HG03159 (cell line): ENCODE measurements around the gene MATN4.

Experiments used
- ATAC-seq: cut with Tn5 transposase; IDR thresholded peaks from one replicate; pipeline ENCODE4 v1.9.1; 2021; ENCODE audit warnings: mild to moderate bottlenecking, moderate library complexity; ENCODE audit not compliant: unreplicated experiment

MATN4 gene

DNA sequence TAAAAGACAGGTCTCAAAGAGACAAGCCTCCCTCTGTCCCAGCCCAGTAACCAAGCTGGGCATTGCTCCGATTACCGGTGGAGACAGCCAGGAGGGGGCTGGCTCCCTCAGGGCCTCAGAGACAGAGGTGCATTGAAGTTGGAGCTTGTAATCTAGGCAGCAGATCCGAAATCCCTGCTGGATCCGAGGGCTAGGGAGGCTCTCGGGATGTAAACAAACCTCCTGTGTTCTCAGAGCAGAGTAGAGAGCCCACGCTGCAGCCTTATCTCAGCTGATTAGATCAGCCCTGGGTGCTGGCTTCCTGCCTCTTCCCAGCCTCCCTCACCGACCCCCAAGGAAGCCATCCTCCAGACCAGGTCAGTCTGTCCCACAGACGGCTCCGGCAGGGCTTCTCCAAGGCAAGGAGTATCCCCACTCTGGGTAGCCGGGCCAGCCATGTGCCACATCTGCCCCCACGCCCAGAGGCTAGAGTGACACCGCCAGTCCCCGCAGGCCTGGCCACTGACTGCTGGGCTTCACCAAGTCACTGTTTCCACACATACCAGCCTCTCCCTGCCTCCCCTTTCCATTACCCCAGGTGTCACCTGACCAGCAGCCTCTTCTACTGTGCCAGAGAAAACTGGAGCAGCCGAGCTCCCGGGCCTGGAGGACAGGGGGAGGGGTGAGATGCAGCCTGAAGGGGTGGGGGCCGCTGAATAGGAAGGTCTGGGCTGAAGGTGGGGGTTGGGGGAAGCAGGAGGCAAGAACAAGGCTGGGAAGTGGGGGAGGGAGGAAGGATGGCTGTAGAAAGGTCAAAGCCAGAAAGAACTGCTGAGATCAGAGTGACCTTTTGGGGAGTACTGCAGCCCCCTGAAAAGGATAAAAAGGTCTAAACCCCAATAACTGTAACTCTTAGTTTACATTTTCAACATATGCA lies 34.1 kb upstream of the MATN4 start:
- ATAC-seq: no peak

DNA sequence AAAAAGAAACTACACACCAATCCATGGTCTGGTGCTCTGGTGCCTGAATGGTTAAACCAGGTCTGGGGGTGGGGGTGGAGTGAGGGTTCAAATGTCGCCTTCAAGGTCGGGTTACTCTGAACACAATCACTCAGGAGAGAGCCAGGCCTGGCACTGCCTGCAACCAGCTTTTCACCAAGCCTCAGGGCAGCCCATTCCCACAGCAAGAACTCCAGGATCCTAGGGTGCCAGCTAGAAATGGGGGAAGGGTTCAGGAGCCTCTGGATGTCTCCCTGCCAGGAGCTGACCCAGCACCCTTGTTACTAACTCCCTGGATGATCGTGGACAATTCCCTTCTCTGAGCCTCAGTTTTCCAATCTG lies 33.5 kb upstream of the MATN4 start:
- no peak for ATAC-seq

DNA sequence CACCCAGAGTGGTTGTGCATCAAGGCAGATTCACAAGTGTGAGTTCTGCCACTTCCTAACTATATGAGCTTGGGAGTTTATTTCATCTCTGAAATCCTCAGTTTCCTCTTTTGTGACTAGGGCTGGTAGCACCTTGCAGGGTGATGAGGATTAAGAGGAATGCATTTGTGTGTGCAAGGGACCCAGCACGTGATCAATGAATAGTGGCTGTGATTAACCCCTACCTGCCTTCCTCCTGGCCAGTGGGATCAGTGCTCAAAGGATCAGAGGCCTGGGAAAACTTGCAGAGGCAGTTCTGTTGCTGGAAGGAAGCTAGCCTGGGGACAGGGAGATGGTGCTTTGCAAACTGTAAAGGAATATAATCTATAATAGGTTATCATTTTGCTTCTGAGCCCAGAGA lies 32.9 kb upstream of the MATN4 start:
- ATAC-seq: no peak

DNA sequence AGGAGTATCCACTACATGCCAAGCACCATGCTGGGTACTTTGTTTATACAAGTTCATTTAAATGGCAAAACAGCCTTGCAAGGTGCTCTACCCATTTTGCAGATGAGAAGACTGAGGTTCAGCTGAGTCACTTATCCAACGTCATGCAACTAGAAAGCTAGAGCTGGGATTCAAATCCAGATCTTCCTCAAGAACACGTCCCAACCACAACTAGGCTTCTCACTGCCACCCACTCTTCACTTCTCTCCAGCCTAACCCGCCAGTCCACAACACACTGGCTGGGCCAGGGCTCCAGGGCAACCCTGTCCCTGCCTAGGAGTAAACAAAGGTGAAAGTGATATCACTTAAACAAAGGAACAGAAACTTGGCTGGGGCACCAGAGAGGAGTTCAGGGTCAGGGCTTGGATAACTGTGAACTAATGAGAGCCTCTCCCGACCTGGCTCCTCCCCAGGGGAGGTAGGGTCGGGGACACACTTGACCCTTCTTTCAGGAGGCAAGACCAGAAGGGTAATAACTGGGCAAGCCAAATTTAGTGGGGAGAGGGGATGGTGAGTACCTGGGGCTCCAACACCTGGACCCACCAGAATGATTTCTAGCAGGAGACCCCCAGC lies 32.2 kb upstream of the MATN4 start:
- ATAC-seq: no peak

DNA sequence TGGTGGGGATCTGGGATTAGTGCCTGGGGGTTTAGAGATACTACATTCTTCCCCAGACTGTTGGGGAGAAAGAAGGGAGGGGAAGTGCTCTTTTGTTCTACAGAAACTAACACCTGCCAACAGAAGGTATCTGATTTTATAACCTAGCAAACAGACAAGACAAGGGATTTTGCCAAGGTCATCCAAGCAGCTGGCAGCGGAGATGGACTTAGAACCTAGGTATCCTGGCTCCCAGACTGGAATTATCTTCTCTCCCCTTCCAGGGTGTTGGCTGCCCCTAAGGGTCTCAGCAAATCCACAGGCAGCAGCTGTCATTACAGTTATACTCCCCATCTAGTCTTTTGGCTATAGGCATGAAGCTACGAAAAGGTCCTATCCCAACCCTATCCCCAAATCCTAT lies 31.7 kb upstream of the MATN4 start:
- ATAC-seq: no peak

DNA sequence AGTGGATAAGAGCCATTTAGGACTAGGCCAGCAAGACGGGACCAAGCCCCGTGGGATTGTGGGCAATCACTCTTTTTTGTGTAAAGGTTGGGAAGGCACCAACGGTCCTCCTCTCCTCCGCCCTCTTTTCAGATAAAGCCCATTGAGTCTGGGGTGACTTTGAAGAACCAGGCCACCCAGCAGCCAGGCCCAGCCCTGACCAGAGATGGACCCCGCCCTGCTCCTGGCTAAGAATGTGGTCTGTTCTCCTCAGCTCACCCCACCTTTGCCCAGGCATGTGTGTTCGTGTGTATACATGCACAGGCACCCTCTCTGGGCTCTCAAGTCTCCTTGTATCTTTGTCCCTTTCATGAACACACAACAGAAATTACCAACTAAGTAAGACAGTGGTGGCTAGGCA lies 31.0 kb upstream of the MATN4 start:
- ATAC-seq: no peak

GRCh38 chr20:45338121-45339030 lies 30.3 kb upstream of the MATN4 start:
- no peak for ATAC-seq

GRCh38 chr20:45337367-45338120 lies 29.4 kb upstream of the MATN4 start:
- ATAC-seq: no peak

- no peak for ATAC-seq
Observed at GRCh38 chr20:45336530-45337366, 28.6 kb upstream of the MATN4 start.

DNA sequence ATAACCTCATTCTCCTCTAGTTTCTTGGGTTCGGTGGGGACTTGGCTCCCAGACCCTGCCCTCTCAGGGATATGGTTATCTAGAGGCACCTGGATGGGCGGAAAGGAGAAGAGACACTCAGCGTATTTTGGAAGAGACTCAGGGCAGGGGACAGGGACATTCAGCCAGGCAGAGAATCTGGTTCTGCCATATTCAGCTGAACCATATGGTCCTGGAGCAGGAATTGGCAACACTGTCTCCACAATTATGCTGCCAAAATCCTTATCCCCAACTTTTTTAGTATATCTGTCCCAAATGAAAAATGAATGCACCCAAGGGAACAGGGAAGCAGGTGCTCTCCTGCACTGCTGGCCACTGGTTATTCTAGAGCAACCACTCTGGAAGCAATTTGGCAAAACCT lies 22.4 kb upstream of the MATN4 start:
- ATAC-seq: no peak

DNA sequence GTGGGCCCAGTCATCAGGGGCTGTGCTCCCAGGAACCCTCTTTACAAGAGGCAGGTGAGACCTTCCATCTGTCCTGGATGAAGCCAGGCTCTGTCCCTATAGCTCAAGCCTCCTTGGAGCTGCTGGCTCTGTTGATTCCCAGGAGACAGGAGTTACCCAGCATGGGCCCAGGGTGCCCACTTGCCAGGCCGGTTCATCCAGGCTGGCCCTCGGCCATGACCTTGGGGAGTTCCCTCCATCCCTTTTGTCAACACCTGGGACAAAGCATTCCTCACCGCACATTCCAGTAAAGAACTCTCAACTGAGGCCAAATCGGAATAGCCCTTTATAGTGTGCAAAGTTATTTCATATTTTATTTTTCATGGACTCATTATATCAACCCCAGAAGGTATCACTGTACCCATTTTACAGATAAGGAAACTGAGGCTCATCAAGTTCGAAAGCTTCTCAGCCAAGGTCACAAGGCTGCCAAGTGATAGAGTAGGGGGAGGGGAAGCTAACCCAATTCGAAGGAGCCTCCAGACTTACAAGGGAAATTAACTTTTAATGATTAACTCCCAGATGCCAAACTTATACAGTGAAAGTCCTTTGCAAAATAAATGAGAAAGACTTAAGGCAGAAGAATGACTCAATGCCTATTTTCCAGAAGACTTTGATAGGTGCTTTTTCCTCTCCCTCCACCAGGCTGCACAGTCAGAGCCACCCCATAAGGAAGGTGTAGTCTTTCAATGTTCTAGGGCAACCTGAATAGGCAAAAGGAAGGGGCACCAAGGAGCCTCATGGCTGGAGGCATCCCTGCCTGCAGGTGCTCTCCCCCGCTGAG lies 21.6 kb upstream of the MATN4 start:
- ATAC-seq: no peak

DNA sequence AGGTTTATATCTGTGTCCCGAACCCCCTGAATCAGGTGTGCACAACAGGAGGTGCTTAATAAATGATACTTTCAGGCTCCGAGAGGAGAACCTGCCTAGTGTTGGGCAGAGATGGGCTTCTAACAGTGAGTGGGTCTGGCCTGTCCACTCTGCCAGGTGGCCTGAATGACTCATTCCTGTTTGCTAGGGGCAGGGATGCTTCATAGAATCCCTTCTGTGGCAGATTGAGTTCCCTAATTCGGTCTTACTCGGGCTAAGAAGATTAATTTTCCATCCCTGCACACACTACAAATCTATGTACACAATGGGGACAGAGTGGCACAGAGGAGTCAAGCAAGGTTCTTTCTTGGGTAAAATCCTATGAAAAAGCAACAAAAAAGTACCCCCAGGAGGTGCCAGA lies 20.4 kb upstream of the MATN4 start:
- ATAC-seq: no peak

- ATAC-seq: no peak
Observed at GRCh38 chr20:45325371-45325770, 17.3 kb upstream of the MATN4 start.

DNA sequence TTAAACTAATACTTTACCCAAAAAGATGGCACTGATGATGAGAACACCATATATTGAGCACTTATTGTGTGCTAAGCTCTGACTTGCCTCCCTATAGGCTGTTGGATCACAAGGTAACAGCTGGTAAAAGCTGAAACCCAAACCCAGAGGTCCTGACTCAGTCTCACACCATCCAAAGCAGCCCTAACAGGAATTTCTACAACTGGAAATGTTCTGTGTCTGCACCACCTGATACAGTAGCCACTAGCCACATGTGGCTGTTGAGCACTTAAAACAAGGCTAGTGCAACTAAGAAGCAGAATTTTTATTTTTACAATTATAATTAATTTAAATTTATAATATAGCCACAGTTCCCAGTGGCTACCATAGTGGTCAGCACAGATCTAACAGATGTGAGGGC lies 15.6 kb upstream of the MATN4 start:
- no peak for ATAC-seq

GRCh38 chr20:45322952-45323383 lies 14.9 kb upstream of the MATN4 start:
- no peak for ATAC-seq

GRCh38 chr20:45320948-45321595 lies 13.0 kb upstream of the MATN4 start:
- peak; percentile 71 for ATAC-seq

GRCh38 chr20:45318948-45319347 lies 10.8 kb upstream of the MATN4 start:
- ATAC-seq: no peak

- ATAC-seq: no peak
Observed at GRCh38 chr20:45318386-45318939, 10.4 kb upstream of the MATN4 start.
